SK-N-MC (cell line): ENCODE data around the gene ENO2.

ENCODE experiments used
- EZH2 ChIP-seq: fragments of 200-600 bp; sonication (generic); IDR thresholded peaks from one replicate; pipeline ENCODE4 v1.6.1; 2017; ENCODE audit warnings: antibody characterized with exemption
- POLR2AphosphoS5 ChIP-seq: IDR thresholded peaks from 2 replicates; pipeline ENCODE4 v1.6.1; 2012; ENCODE audit warnings: mild to moderate bottlenecking, low read depth, low read length, borderline replicate concordance

GRCh38 chr12:6936636-6937480 lies 22.5 kb downstream of the ENO2 start:
- TF ChIP-seq EZH2 (no peak), POLR2AphosphoS5 (no peak; the same call in 1 of the 2 replicates)
